IPS-NIHi7 (cell line): ENCODE measurements around the gene PDE4D.
"Not testable (repeated sequence)": the region's sequence is repeated elsewhere in the genome, so short reads cannot be mapped to it uniquely, and the experiment has no call there.

ENCODE experiments used
- DNase-seq: peaks from one replicate; pipeline ENCODE4 v3.0.0; 2012; ENCODE audit warnings: mixed read lengths; ENCODE audit errors: extremely low spot score

Gene PDE4D

GRCh38 chr5:59423021-59423420 is 470.5 kb downstream of the PDE4D start:
- no peak for DNase-seq

DNA sequence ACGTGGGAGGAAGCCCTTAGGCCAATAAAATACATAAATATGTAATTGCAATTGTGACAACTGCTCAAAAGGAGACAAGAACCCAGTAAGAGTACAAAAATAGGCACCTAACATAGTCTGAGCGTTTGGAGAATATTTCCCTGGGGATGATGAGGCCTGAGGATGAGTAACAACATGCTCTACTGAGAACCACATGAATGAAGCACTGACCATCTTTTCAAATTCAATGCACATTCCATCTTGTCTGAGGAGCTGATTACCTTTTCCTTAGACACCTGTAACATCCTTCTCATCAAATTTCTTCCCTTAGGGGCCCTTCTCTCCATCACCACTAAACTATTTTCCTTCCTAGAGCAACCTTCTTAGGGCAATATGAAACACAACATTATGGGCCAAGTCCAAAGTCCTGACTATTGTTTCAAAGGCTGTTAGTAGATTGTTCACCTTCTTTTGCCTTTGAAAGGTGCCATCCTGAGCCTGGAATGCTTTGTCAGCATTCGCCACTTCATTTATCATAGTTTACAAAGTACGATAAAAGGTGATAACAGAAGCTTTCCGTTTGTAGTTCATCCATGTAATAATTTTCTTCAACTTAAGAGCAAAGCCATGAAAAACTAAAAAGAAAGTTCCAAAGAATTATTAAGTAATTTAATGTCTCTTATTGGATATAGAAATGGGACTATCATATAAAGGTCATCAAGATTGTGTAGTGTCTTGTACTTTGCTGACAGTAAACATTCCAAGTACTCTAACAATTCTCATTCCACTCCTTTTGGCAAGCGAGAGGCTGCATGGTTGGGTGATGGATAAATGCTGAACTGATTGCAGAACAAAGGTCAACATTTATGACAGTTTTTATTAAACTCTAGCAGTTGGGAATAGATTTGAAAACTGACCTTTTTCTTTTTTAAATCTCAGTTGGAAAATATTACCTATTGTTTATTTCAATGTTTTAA is 471.3 kb downstream of the PDE4D start:
- DNase-seq = no peak

- DNase-seq = no peak
These were observed 472.9 kb downstream of the PDE4D start for GRCh38 chr5:59420596-59420995.

DNA sequence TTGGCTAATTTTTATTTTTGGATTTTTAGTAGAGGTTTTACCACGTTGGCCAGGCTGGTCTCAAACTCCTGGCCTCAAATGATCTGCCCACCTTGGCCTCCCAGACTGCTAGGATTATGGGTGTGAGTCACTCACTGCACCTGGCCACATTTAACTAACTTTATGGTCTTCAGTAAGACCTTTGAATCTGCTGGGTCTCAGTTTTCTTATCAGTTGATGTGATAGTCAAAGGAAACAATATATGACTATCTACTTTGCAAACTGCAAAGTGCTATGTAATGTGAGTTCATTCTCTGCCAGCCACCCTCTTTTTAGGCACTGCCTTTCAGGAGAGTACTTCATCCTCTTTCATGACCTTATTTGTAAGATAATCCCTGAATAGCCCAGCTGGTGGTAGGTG is 474.7 kb downstream of the PDE4D start:
- no peak for DNase-seq

GRCh38 chr5:59416451-59416850 is 477.1 kb downstream of the PDE4D start:
- no peak for DNase-seq

- DNase-seq = no peak
These were observed 477.5 kb downstream of the PDE4D start for GRCh38 chr5:59416026-59416425.

DNA sequence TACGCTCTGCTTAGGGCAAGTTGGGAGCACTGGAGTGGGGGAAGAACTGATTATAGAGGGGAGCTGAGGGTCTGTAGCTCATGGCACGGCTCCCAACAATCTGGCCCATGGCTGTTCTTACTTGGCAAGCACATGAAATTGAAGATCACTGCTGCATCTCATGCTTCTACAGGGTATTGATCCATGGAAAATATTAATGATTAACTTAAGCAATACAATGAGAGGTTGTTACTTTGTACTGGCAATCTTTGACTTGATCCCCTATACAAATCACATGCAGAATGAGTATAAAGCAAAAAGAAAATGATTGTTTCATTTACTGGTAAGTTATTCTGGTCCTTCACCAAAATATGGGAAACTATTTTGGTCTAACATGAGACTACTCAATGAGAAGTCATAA is 481.1 kb downstream of the PDE4D start:
- DNase-seq = no peak

DNA sequence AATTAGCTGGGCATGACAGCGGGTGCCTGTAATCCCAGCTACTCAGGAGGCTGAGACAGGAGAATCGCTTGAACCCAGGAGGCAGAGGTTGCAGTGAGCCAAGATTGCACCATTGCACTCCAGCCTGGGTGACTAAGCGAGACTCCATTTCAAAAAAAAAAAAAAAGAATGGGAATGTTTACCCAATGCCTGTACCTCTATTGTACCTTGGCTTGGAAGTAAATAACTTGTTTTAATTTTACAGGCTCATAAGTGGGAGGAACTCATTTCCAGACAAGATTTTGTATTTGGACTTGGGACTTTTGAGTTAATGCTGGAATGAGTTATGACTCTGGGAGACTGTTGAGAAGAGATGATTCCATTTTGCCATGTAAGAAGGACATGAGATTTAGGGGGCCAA is 484.5 kb downstream of the PDE4D start:
- not testable (repeated sequence) for DNase-seq

- DNase-seq = no peak
These were observed 485.6 kb downstream of the PDE4D start for GRCh38 chr5:59407967-59408366.

DNA sequence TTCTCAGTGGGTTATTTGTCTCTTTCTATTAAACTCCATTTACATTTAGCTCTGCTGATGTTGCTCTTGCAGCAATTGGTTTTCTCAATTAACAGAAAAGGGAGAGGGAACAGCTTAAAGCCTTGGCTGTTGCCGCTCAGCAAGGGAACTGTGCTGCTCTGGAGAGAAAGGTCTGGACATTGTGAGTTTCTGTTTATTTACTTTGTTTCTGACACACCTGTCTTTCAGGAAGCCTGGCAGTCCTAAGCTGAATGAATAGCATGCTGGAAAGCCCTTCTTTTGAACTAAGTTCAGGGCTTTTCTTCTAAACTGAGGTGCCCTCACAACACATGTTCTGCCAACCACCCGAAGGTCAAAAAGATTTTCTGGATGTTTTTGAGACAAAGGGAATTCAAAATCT is 491.9 kb downstream of the PDE4D start:
- DNase-seq = no peak

DNA sequence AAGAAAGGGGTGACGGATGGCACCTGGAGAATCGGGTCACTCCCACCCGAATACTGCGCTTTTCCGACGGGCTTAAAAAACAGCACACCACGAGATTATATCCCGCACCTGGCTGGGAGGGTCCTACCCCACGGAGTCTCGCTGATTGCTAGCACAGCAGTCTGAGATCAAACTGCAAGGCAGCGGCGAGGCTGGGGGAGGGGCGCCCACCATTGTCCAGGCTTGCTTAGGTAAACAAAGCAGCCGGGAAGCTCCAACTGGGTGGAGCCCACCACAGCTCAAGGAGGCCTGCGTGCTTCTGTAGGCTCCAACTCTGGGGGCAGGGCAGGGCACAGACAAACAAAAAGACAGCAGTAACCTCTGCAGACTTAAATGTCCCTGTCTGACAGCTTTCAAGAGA is 498.6 kb downstream of the PDE4D start:
- not testable (repeated sequence) for DNase-seq

DNA sequence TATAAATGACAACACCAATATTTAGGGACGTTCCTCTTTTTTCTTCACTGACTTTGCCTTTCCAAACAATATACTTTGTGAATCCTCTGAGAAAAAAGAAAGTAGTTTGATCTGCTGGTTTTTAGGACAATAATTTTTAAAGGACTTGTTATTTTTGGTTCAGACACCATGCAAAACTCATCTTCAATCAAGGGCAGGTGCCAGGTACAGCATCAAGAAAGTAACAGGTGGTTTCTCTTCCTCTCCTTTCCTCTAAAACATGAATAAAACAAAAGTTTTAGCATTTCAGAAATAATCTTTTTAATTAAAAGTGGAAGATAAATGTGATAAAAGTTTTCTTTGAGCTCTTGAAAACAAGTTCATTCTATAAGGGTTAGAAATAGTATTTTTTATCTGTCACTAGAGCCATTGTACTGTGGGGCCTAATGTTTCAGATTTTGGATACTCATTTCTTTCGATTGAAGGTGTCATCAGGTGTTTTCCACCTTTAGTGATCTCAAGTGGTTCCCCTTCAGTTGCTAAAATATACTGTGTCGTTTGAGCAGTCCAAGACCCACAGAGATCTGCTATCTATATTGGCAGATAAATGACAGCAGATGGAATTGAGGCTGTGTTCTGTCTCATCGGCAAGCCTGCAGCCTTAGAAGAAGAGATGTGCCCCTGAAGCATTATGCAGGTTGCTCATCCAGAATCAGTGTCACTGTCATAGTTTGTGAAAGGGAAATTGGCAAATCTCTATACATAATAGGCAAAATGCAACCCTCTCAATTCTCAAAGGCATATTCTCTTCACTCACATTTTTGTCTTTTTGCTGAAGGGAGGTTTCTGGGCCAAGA is 499.7 kb downstream of the PDE4D start:
- DNase-seq = no peak

GRCh38 chr5:59391576-59391975 is 501.9 kb downstream of the PDE4D start:
- DNase-seq = no peak

- DNase-seq = no peak
These were observed 502.5 kb downstream of the PDE4D start for GRCh38 chr5:59390989-59391388.

GRCh38 chr5:59390074-59390659 is 503.4 kb downstream of the PDE4D start:
- no peak for DNase-seq

- DNase-seq = no peak
These were observed 506.4 kb downstream of the PDE4D start for GRCh38 chr5:59387127-59387526.

DNA sequence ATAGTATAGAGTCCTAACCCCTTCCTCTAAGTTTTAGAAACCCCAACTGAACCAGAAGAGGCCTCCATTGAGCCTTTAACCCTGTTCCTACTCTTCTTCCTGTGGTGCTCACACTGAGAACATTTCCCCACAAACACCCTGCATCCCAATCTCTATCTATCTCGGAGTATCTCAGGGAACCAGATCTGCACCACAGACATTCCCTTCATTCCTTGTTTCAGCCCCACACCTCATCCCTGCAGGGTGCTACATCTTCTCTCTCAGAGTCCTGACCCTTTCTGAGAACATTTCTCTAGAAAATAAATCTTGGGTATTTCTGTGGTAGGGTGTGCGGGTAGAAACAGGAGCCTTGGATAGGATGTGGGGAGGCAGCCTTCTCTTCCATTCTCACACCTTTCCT is 507.8 kb downstream of the PDE4D start:
- DNase-seq = no peak

GRCh38 chr5:59380350-59380951 is 513.1 kb downstream of the PDE4D start:
- DNase-seq = no peak

DNA sequence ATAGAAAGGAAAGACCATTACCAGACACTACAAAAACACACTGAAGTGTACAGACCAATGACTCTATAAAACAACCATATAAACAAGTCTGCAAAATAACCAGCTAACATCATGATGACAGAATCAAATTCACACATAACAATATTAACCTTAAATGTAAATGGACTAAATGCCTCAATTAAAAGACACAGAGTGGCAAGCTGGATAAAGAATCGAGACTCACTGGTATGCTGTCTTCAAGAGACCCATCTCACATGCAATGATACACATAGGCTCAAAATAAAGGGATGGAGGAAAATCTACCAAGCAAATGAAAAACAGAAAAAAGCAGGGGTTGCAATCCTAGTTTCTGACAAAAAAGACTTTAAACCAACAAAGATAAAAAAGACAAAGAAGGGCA is 519.5 kb downstream of the PDE4D start:
- not testable (repeated sequence) for DNase-seq

GRCh38 chr5:59371525-59372127 is 521.9 kb downstream of the PDE4D start:
- no peak for DNase-seq

DNA sequence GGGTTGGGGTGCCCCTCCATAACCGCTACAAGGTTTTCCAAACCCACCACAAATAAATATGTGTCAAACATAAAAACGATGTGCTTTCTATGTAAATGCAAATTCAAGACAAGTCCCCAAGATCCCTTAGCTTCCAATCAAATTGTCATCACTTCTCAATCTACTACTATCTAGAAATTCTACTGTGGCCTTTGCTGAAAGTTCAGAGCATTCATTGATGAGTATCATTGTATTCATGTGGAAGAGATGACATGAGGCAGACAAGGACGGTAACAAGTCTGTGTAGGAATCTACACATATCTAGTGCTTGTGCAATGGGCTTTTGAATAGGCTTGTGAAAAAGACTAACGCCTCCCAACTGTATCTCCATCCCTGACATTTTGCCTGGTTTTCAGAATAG is 524.6 kb downstream of the PDE4D start:
- no peak for DNase-seq
